HG02623 (cell line): Measurements from ENCODE around the gene HACD3.

Experiments used
- ATAC-seq: cut with Tn5 transposase; IDR thresholded peaks from one replicate; pipeline ENCODE4 v1.9.1; 2021; ENCODE audit warnings: moderate library complexity; ENCODE audit not compliant: unreplicated experiment

Gene HACD3

GRCh38 chr15:65530318-65531111 lies at the start of gene HACD3:
TSS of gene HACD3 (plus strand) at chr15:65530463. CDS start at chr15:65530632, 169 bp downstream.
- ATAC-seq = peak; percentile 78

DNA sequence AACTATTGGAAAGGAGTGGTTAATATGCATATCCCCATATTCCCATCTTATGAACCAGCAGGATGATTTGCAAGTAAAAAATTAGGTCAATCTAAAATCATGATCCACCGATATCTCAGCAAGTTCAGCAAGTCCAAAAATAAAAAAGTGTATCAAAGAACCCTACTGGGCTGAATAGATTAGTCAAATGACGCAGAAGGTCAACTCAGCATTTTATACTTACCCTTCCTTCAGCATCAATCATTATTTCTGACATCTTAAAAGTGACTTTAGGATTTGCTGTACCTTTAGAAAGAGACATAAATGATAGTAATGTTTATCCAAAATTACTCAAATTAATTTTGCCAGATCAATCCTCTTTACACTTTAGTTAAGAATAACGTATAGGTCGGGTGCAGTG lies 45.4 kb upstream of the HACD3 start:
- ATAC-seq = no peak

- ATAC-seq = no peak
Measured at GRCh38 chr15:65494076-65494475, 36.2 kb upstream of the HACD3 start.

- ATAC-seq = no peak
Measured at GRCh38 chr15:65509321-65509720, 20.9 kb upstream of the HACD3 start.

GRCh38 chr15:65512189-65512588 lies 18.1 kb upstream of the HACD3 start:
- no peak for ATAC-seq

DNA sequence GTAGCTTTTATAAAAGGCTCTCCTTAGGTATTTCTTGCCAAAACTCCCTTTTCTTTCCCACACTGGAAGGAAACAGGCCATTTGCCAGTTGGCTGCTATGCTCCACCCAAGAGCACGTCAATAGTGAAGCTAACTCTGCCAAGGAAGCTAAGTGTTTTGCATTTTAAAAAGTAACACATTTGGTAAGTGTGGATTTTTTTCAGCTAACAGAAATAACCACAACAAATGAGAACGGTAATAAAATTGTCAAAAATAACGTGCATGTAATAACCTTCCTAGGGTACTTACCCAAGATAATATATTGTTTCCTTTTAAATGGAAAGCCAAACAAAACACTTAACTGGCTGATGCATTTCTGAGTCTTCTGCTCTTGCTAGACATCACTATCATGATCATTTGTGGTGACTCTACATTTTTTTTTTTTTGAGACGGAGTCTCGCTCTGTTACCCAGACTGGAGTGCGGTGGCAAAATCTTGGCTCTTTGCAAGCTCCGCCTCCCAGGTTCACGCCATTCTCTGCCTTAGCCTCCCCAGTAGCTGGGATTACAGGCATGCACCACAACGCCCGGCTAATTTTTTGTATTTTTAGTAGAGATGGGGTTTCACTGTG lies 17.4 kb upstream of the HACD3 start:
- ATAC-seq = no peak

GRCh38 chr15:65516997-65517865 lies 13.0 kb upstream of the HACD3 start, which contains the start of gene DPP8:
TSS of gene DPP8 (minus strand) at chr15:65517689. CDS start at chr15:65512553, 5,136 bp downstream.
- ATAC-seq = peak; percentile 96

DNA sequence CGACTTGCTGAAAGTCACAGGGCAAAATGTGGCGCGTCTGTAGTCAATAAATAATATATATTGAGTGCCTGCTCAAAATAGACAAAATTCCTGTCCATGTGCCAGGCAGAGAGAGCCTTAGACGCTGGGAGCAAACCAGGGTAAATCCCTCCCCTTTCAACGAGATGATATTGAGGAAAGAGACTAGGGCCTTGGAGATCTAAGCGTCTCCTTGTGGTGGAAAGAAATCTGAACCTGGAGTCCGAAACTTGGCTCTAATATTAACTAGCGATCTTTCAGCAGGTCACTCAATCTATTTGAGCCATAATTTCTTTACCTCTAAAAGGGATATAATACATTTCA lies 12.4 kb upstream of the HACD3 start:
- no peak for ATAC-seq

GRCh38 chr15:65518633-65519285 lies 11.5 kb upstream of the HACD3 start:
- no peak for ATAC-seq

- ATAC-seq = no peak
Measured at GRCh38 chr15:65521350-65521749, 8.9 kb upstream of the HACD3 start.

DNA sequence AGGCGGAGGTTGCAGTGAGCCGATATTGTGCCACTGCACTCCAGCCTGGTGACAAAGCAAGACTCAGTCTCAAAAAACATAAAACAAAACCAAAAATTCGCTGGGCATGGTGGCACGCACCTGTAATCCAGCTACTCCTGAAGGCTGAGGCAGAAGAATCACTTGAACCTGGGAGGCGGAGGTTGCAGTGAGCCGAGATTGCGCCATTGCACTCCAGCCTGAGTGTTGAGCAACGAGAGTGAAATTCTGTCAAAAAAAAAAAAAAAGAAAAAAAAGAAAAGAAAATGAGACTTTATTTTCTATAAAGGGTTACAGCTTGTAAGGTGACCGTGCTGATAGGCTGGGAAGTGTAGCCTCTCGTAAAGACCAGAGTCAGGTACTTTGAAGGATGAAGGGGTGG lies 6.0 kb upstream of the HACD3 start:
- no peak for ATAC-seq

GRCh38 chr15:65525622-65526021 lies 4.6 kb upstream of the HACD3 start:
- ATAC-seq = no peak

DNA sequence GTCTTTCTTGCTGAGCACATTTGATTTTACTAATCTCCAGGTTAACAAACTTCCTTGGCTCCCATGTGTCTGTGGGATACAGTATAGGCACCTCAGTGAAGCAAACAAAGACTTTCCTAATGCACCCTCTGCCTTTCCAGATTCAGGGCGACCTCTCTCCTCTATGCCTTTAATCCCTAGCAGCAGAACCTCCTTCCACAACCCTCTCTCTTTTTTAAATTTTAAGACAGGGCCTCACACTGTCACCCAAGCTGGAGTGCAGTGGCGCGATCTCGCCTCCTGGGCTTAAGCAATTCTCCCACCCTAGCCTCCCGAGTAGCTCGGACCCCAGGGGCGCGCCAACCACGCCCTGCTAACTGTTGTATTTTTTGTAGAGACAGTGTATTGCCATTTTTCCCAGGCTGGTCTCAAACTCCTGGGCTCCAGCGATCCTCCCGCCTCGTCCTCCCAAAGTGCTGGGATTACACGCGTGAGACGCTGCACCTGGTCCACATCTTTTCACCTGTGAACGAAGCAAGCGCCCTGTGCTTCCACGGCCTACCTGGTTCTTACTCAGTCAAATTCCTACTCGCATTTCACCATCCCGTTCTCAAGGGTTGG lies 1.7 kb upstream of the HACD3 start:
- no peak for ATAC-seq

DNA sequence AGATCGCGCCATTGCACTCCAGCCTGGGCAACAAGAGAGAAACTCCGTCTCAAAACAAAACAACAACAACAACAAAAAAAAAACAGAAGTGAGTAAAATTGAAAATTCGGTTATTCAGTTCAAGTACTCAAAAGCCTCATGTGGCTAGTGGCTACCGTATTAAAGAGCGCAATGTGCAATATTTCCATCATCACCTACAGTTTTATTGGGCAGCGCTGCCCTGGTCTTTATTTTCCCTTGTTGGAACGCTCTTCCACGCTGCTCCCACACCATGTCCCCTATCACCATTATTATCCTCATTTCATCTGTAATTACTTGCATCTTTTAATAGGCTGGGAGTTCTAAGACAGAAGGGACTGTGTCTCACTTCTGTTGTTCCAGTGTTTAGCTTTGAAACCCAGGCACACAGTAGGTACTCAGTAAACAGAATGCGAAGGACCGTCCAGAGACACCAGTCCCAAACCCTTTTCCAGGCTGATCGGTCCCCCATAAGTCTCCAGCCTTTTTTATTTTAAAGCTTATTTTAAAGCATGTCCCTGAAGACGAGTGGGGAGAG lies 423 bp upstream of the HACD3 start:
- peak; percentile 8 for ATAC-seq

DNA sequence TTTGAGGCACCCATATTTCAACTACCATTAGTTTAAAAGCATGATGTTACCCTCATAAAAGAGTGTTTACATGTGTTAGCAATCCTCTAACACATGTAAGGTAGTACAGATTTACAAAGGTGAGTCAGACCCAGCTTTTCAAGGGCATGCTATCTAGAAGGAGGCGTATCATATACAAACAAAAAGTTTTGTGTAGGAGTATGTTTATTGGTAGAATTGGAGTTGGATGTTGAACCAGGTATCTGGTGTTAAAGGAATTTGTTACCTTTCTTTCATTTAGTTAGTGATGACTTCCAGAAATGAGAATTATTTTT lies 2.4 kb downstream of the HACD3 start:
- ATAC-seq = no peak

DNA sequence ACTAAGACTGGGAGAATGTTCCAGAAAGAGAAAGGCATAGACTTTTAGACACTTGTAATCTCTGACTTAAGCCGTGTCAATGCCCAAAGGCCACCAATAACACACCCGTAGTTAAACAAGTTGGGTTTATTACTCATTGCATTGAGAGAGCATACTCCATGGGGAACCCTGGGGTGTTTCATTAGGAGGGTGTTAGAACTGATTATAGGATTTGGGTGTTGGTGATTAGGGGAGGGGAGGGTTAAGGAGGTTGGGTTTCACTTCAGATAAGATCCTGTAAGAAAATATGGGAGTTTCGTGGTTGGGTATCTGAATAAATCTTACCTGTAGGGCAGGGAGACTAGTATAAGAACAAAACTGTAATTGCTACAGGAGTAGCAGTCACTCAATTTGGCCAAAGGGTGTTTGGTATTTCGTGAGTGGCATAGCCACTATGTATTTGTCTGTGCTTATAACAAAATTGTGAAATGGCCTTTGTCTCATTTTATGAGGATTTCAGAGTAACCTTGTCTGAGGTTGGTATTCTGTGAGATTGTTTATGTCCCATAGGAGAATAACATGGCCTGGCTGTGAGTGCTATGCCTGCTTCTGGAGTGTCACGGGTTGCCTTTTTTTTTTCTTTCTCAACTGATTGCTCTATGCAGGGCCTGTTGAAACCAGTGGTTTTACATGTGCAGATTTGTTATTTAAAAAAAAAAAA lies 2.9 kb downstream of the HACD3 start:
- no peak for ATAC-seq

- ATAC-seq = no peak
Measured at GRCh38 chr15:65535192-65535591, 4.9 kb downstream of the HACD3 start.

DNA sequence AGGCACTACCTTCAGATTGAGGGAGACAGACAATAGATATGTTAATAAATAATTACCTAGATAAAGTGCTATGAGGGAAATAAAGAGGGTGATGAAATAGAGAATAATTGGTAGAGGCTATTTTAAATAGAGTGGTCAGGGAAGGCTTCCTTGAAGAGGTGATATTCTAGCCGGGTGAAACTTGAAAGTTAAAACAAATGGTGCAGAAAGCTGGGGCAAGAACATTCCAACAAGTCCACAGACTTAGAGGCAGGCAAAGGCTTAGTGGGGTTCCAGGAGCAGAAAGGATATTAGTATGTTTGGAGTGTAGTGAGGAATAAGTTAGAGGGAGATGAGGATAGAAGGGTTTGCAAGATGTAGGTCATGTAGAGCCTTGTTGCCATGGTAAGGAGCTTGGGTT lies 10.1 kb downstream of the HACD3 start:
- ATAC-seq = no peak

GRCh38 chr15:65541231-65541820 lies 11.1 kb downstream of the HACD3 start:
- no peak for ATAC-seq

DNA sequence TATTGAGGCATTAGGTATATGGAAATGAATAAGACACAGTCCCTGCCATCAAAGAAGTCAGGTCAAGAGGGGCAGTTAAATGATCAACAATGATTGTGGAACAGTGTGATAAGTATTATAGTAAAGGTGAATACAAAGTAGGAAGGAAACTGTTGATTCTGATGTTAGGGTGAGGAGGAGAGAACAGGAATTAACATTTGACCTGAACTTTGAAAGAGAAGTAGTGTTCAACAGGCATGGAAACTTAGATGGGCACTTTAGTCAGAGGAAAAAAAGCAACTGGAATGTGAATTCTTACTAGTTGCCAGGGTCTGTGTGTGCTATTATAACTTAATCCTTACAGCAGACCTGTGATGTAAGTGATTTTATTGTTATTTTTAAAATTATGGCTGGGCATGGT lies 17.6 kb downstream of the HACD3 start:
- ATAC-seq = no peak
